Fibroblast of the aortic adventitia (primary cell): Measurements from ENCODE around the gene ZNF230. TPM values are rescaled to one million over a fixed set of nuclear protein-coding genes. Genes with fewer than 3 reads are reported as not detected.

Source experiments
- DNase-seq: peaks from one replicate; pipeline ENCODE4 v3.0.0-alpha.2; 2010; ENCODE audit warnings: low read depth
- H3K4me3 ChIP-seq: 2 replicates; pipeline ENCODE4 v1.5.1; 2011; ENCODE audit warnings: low read depth, mild to moderate bottlenecking, control low read depth, low read length, moderate library complexity
- CTCF ChIP-seq: IDR thresholded peaks from 2 replicates; pipeline ENCODE4 v1.5.1; 2011; ENCODE audit warnings: mild to moderate bottlenecking, low read length, control low read depth, inconsistent platforms; ENCODE audit not compliant: insufficient read depth
- small RNA-seq: library from RNA; depleted of rRNA; stranded (forward); fragments of <200 nt; gene quantifications from one replicate; pipeline ENCODE3, GENCODE V24; 2012
- total RNA-seq: library from RNA; depleted of rRNA; stranded (reverse); fragments of >200 nt; gene quantifications from 2 replicates; pipeline ENCODE4 v1.2.3, GENCODE V29; 2012; ENCODE audit warnings: low replicate concordance

ZNF230 gene
- total RNA-seq, 1 donor = 5.2 TPM

DNA sequence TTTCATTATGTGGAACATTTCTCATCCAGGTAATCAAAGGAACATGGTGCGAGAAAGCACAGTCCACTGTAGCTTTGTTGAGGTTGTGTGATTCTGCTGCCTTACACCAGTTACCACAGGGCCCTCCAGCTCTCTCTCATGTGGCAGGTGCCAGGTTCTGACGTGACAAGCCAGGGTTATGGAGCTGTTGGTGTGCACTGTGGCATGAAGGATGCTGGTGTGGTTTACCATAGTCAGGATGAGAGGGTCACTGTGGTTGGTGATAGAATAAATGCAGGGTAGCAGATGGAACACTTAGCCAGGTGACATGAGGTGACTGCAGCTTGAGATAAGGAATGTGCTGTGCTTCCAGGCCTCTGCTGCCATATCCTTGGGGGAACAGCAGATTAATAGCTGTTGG is 56.5 kb downstream of the ZNF230 start:
- DNase-seq = no peak
- no peak overlapping the region for H3K4me3 ChIP-seq
- no peak for TF ChIP-seq CTCF

- no peak for DNase-seq
- H3K4me3 ChIP-seq = no peak overlapping the region
- no peak for TF ChIP-seq CTCF
Measured at GRCh38 chr19:44061038-44061437, 58.3 kb downstream of the ZNF230 start.

Small RNAs within 50 kb of the gene (small RNA-seq; reads per million reads assigned to genes)
- gene AC006213.5 = not detected

Other genes with a start within 250 kb of the ZNF230 start
- 18.6 and 25.0 TPM in 2 replicates for gene SMG9, start 248.0 kb upstream of the ZNF230 start, total RNA-seq
- gene KCNN4, start 222.0 kb upstream of the ZNF230 start, total RNA-seq = 1.2 and 39.9 TPM in 2 replicates
- gene LYPD5, start 200.5 kb upstream of the ZNF230 start, total RNA-seq = 0.72 and 1.1 TPM in 2 replicates
- 12.5 and 29.9 TPM in 2 replicates for gene ZNF283, start 175.6 kb upstream of the ZNF230 start, total RNA-seq
- gene ZNF404, start 119.0 kb upstream of the ZNF230 start, total RNA-seq = 4.1 and 4.6 TPM in 2 replicates
- 5.6 and 18.6 TPM in 2 replicates for gene ZNF45, start 67.7 kb upstream of the ZNF230 start, total RNA-seq
- gene ZNF221, start 51.7 kb upstream of the ZNF230 start, total RNA-seq = 4.9 and 8.7 TPM in 2 replicates
- 0.90 and 10.0 TPM in 2 replicates for gene ZNF155, start 18.8 kb upstream of the ZNF230 start, total RNA-seq
- 7.9 and 10.8 TPM in 2 replicates for gene ZNF222, start 22.4 kb downstream of the ZNF230 start, total RNA-seq
- 6.5 and 34.9 TPM in 2 replicates for gene ZNF223, start 49.1 kb downstream of the ZNF230 start, total RNA-seq
- 3.5 and 3.8 TPM in 2 replicates for gene ZNF284, start 69.2 kb downstream of the ZNF230 start, total RNA-seq
- gene ZNF224, start 91.4 kb downstream of the ZNF230 start, total RNA-seq = 22.7 and 26.0 TPM in 2 replicates
- gene ZNF225, start 110.4 kb downstream of the ZNF230 start, total RNA-seq = 6.1 and 10.8 TPM in 2 replicates
- 5.6 and 10.6 TPM in 2 replicates for gene ZNF234, start 138.6 kb downstream of the ZNF230 start, total RNA-seq
- 28.7 and 30.7 TPM in 2 replicates for gene ZNF226, start 162.1 kb downstream of the ZNF230 start, total RNA-seq
- gene ZNF227, start 209.6 kb downstream of the ZNF230 start, total RNA-seq = 14.1 and 18.3 TPM in 2 replicates